Astrocyte (in vitro differentiated cells and primary cell): ENCODE results near the gene IGFBP5. TPM values are rescaled to one million over a fixed set of nuclear protein-coding genes. Genes with fewer than 3 reads are reported as not detected.

Source experiments
- DNase-seq: peaks from one replicate; pipeline ENCODE4 v3.0.0-alpha.2; 2010; ENCODE audit warnings: low read depth
- FAIRE-seq: peaks from 2 replicates; lab custom pipeline; 2011; peaks lifted over from hg19 to GRCh38; lab: Jason Lieb, UNC
- H2AFZ ChIP-seq: 2 replicates; pipeline ENCODE4 v1.6.0; 2012; ENCODE audit warnings: low read depth, low read length, inconsistent platforms
- H3K27ac ChIP-seq: 2 replicates; pipeline ENCODE4 v1.5.1; 2011; ENCODE audit warnings: low read depth, low read length, inconsistent platforms
- H3K27me3 ChIP-seq: 2 replicates; pipeline ENCODE4 v1.6.0; 2011; ENCODE audit warnings: low read length, inconsistent platforms; ENCODE audit not compliant: insufficient read depth
- H3K36me3 ChIP-seq: 2 replicates; pipeline ENCODE4 v1.5.1; 2011; ENCODE audit warnings: low read length, inconsistent platforms; ENCODE audit not compliant: insufficient read depth
- H3K4me1 ChIP-seq: 2 replicates; pipeline ENCODE4 v1.5.1; 2011; ENCODE audit warnings: low read length, inconsistent platforms; ENCODE audit not compliant: insufficient read depth
- H3K4me2 ChIP-seq: 2 replicates; pipeline ENCODE4 v1.6.0; 2012; ENCODE audit warnings: low read length, inconsistent platforms
- H3K4me3 ChIP-seq: 2 replicates; pipeline ENCODE4 v1.5.1; 2011; ENCODE audit warnings: low read depth, mild to moderate bottlenecking, low read length, inconsistent platforms; ENCODE audit not compliant: insufficient read depth
- H3K79me2 ChIP-seq: 2 replicates; pipeline ENCODE4 v1.6.0; 2012; ENCODE audit warnings: mild to moderate bottlenecking, low read length, inconsistent platforms; ENCODE audit not compliant: insufficient read depth
- H3K9ac ChIP-seq: 2 replicates; pipeline ENCODE4 v1.6.0; 2012; ENCODE audit warnings: mild to moderate bottlenecking, low read length, inconsistent platforms
- H3K9me3 ChIP-seq: 2 replicates; pipeline ENCODE4 v1.5.1; 2012; ENCODE audit warnings: low read depth, mild to moderate bottlenecking, low read length, inconsistent platforms; ENCODE audit not compliant: insufficient read depth
- H4K20me1 ChIP-seq: 2 replicates; pipeline ENCODE4 v1.6.0; 2012; ENCODE audit warnings: low read length, inconsistent platforms; ENCODE audit not compliant: insufficient read depth
- H3K27ac Mint-ChIP-seq: one replicate; pipeline ENCODE4 v1.8.0; 2021; ENCODE audit warnings: mild to moderate bottlenecking, mixed read lengths; ENCODE audit not compliant: unreplicated experiment
- H3K27me3 Mint-ChIP-seq: one replicate; pipeline ENCODE4 v1.8.0; 2021; ENCODE audit warnings: low read depth, mixed read lengths; ENCODE audit not compliant: unreplicated experiment
- H3K36me3 Mint-ChIP-seq: one replicate; pipeline ENCODE4 v1.8.0; 2021; ENCODE audit warnings: low read depth, mixed read lengths; ENCODE audit not compliant: unreplicated experiment
- H3K4me1 Mint-ChIP-seq: one replicate; pipeline ENCODE4 v1.8.0; 2021; ENCODE audit warnings: low read depth, mixed read lengths; ENCODE audit not compliant: unreplicated experiment
- H3K4me3 Mint-ChIP-seq: one replicate; pipeline ENCODE4 v1.8.0; 2021; ENCODE audit warnings: mild to moderate bottlenecking, moderate library complexity, mixed read lengths; ENCODE audit not compliant: unreplicated experiment
- H3K9me3 Mint-ChIP-seq: one replicate; pipeline ENCODE4 v1.8.0; 2021; ENCODE audit warnings: mild to moderate bottlenecking, mixed read lengths; ENCODE audit not compliant: unreplicated experiment
- CTCF ChIP-seq: IDR thresholded peaks from 2 replicates; pipeline ENCODE4 v1.5.1; 2011; ENCODE audit warnings: low read depth, mild to moderate bottlenecking, inconsistent platforms, low read length, moderate library complexity; ENCODE audit not compliant: insufficient read depth
- EZH2 ChIP-seq: IDR thresholded peaks from 2 replicates; pipeline ENCODE4 v1.6.1; 2012; ENCODE audit warnings: mild to moderate bottlenecking, low read length, inconsistent platforms; ENCODE audit not compliant: insufficient read depth
- total RNA-seq: library from RNA; stranded (reverse); gene quantifications from 2 replicates; pipeline ENCODE4 v1.2.1, GENCODE V29; 2021

Gene IGFBP5
- total RNA-seq, 1 donor from 2014 or later, result 422 TPM

DNA sequence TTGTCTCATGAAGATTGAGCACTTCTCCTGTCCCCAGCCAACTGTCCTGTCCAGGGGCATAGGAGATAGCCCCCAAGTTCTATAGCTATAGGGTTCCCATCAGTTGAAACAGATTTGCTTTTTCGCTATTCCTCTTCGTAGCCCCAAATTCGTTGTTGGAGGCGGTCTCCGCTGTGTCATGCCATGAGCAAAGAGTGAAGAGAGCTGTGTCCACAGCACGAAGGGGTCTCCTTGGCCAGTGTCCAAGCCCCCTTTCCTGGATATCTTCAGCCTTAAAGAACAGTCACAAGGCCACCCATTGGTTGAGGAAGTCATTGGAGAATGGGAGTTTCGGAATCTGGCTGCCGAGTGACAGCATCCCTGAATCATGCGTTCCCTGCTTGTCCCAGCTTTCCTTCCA lies 21.0 kb downstream of the IGFBP5 start:
- DNase-seq, result no peak
- H2AFZ ChIP-seq, result no peak overlapping the region
- H3K36me3 Mint-ChIP-seq, result peaks cover 18% of the 10 kb centered on the region
- H3K9me3 Mint-ChIP-seq, result no peaks in the 10 kb centered on the region
- H3K4me3 Mint-ChIP-seq, result no peak overlapping the region
- no peaks in the 10 kb centered on the region for H3K9me3 ChIP-seq
- peaks cover 5% of the 10 kb centered on the region for H3K27me3 Mint-ChIP-seq
- H3K36me3 ChIP-seq, result peaks cover 19% of the 10 kb centered on the region
- no peaks in the 10 kb centered on the region for H3K79me2 ChIP-seq
- H3K4me2 ChIP-seq, result no peak overlapping the region
- peaks cover 3% of the 10 kb centered on the region for H3K4me1 Mint-ChIP-seq
- no peak overlapping the region for H3K27ac Mint-ChIP-seq
- no peak overlapping the region for H3K9ac ChIP-seq
- FAIRE-seq, result no peak
- H3K27me3 ChIP-seq, result no peaks in the 10 kb centered on the region
- H4K20me1 ChIP-seq, result peaks cover 39% of the 10 kb centered on the region
- H3K4me1 ChIP-seq, result no peaks in the 10 kb centered on the region
- TF ChIP-seq CTCF, result no peak
- no peak for TF ChIP-seq EZH2
- no peak overlapping the region for H3K27ac ChIP-seq
- no peak overlapping the region for H3K4me3 ChIP-seq

- Histone ChIP-seq H3K4me3 (no peak overlapping the region), H3K27me3 (no peaks in the 10 kb centered on the region), H3K9ac (no peak overlapping the region), H3K4me2 (no peak overlapping the region), H3K36me3 (peaks cover 19% of the 10 kb centered on the region), H3K27ac (no peak overlapping the region), H3K79me2 (no peaks in the 10 kb centered on the region), H2AFZ (no peak overlapping the region), H3K9me3 (no peaks in the 10 kb centered on the region), H4K20me1 (peaks cover 32% of the 10 kb centered on the region), H3K4me1 (no peaks in the 10 kb centered on the region)
- H3K27ac Mint-ChIP-seq, result no peak overlapping the region
- H3K36me3 Mint-ChIP-seq, result peaks cover 19% of the 10 kb centered on the region
- no peaks in the 10 kb centered on the region for H3K9me3 Mint-ChIP-seq
- TF ChIP-seq CTCF (no peak), EZH2 (no peak)
- no peak overlapping the region for H3K4me3 Mint-ChIP-seq
- FAIRE-seq (no peak), DNase-seq (no peak)
- peaks cover 2% of the 10 kb centered on the region for H3K4me1 Mint-ChIP-seq
- H3K27me3 Mint-ChIP-seq, result peaks cover 5% of the 10 kb centered on the region
These were observed 21.7 kb downstream of the IGFBP5 start for GRCh38 chr2:216673609-216674008.

DNA sequence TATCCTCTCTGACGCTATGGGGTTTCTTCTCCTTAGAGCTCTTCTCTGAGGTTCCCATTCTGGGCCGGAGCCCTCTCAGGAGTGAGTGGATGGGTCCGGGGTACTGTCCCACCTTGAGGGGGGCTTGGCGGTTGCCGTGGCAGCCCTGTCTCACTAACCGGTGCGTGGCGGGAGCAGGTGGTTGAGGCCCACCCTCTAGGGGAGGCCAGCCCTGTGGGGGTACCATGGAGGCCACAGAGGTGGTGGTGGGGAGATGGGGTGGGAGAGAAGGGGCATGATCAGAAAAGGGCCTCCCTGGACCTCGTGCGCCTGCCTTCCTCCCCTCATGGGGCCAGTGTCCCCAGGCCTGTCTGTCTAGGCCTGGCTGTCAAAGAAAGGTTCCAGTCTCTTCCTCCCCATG lies 22.3 kb downstream of the IGFBP5 start:
- DNase-seq (no peak), FAIRE-seq (no peak)
- Histone ChIP-seq H3K4me3 (no peak overlapping the region), H3K79me2 (no peaks in the 10 kb centered on the region), H4K20me1 (peaks cover 26% of the 10 kb centered on the region), H2AFZ (no peak overlapping the region), H3K4me1 (no peaks in the 10 kb centered on the region), H3K36me3 (peaks cover 16% of the 10 kb centered on the region), H3K27ac (no peak overlapping the region), H3K9ac (no peak overlapping the region), H3K4me2 (no peak overlapping the region), H3K9me3 (no peaks in the 10 kb centered on the region), H3K27me3 (no peaks in the 10 kb centered on the region)
- no peaks in the 10 kb centered on the region for H3K9me3 Mint-ChIP-seq
- peaks cover 21% of the 10 kb centered on the region for H3K36me3 Mint-ChIP-seq
- no peak overlapping the region for H3K4me3 Mint-ChIP-seq
- H3K27ac Mint-ChIP-seq, result no peak overlapping the region
- no peak for TF ChIP-seq EZH2
- no peak for TF ChIP-seq CTCF
- H3K27me3 Mint-ChIP-seq, result peaks cover 5% of the 10 kb centered on the region
- peaks cover 2% of the 10 kb centered on the region for H3K4me1 Mint-ChIP-seq
